GM18526 (cell line): ENCODE data around the gene IL3.

Source experiments
- POLR2A ChIP-seq: IDR thresholded peaks from 3 replicates; pipeline ENCODE4 v1.6.1; 2011; ENCODE audit not compliant: insufficient read length; ENCODE audit errors: extremely low read depth

IL3 gene

DNA sequence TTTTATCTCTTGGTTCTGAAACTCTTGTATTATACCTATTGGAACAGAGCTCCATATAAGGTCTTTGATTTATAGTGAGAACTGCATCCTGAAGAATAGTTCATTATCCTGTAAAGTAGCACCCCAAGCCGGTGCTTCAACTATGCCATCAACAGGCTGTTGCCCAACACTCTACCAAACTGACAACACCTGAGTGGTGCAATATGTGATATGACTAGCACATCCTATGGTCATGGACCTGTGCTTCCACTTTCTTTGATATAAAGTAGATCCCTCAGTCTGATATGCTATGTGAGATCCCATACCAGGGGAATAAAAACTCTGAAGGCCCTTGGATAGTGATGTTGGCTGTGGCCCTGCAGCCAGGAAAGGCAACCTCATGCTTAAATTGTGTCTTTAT lies 28.9 kb downstream of the IL3 start:
- TF ChIP-seq POLR2A, result no peak

DNA sequence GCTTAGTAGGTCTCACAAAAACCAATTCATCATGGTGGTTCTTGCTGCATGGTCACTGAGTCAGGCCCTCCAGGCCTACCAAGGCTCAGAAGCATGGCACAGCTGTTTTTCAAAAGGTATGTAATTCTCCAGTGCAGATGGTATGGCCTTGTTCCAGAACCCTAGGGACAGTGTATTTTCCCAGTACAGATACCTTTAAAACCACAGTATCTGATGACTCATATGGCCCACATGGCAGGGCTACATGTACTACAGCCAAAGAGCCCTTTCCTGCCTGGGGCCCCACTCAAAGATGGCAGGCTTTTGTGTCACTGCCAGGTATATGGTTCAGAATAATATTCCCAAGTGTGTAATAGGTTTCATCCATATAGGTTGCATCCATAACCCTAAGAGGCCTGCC lies 29.7 kb downstream of the IL3 start:
- TF ChIP-seq POLR2A, result no peak

DNA sequence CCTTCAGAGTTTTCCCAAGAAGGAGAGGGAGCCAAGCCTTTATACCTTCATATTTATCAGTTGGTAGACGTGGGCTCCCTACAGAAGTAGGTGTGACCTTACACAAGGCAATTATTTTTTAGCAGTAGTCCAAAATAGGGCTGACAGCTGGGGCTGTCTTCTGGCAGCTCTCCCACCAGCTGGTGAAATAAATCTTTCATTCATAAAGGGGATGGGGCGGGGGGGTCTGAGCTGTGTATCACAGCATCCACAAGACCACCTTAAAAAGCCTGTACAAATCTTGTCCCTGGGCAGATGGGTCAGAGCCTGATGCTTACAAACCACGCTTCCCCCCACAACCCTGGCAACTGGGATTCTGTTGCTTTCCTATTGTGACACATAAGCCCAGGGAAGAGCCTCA lies 32.8 kb downstream of the IL3 start:
- TF ChIP-seq POLR2A, result no peak

DNA sequence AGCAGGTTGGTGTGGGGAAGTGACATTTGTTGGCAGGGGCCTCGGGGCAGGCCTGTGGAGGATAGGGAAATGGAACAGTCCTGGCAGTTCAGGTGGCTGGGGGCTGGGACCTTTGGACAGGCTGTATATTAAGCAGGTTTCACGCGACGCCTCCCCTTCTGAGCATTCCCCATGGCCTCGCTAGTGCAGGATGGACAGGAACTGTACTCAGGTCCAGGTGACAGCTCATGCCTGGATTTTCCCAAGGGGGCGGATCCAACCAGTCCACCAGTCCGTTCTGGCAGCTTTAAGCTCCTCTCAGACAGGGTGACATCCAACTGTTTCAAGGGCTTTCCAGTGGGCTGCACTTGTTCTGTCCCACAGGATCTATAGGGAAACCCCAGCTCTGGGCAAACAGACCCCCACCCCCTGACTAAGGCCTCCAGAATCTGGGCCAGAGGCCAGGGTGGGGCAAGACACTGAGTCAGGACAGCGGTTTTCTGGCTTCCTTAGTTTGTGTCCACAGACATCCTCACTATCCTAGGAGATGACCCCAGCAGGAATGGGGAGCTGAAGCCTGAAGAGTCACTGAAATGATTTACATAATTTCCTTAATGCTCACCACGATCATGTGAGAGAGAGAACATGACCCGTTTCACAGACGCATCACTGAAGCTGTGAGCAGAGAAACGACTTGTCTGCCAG lies 34.1 kb downstream of the IL3 start:
- TF ChIP-seq POLR2A, result no peak

DNA sequence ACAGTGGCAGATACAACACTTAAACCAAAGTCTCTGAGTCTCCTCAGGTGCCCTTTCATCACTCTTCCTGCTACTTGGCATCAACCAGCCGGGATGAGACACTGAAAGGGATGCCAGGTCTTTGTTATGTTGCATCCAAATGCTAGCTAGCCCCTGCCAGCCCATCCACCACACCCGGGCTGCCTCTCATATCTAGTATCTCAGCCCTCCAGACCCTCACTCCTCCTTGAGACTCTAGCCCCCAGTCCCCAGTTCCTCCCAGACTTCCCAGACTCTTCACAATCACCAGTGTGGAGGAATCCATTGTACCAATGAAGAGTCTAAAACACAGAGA lies 34.6 kb downstream of the IL3 start:
- TF ChIP-seq POLR2A, result no peak

DNA sequence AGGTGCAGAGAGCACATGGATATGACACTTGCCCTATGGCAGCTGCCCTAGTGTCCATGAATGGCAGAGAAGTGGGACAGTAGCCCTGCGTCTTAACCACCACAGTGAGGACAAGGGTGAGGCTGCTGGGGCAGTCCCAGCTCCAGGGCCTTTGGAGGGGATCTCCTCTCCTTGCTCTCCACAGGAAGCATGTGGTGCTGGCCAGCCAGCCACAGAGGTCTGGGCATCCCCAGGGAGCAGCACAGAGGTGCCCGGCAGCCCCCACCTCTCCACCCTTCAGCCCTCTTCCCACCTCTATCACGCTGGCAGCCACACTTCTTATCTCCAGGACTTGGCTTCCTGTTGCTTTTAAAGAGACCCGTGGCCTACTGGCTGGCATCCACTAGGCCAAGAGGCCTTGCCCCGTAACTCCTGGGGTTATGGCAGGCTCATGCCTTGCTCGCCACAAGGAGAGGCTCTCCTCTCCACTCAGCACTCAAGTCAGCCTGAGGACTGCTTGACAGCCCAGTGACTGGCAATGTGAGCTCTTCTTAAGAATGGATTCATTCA lies 35.0 kb downstream of the IL3 start:
- TF ChIP-seq POLR2A, result no peak

DNA sequence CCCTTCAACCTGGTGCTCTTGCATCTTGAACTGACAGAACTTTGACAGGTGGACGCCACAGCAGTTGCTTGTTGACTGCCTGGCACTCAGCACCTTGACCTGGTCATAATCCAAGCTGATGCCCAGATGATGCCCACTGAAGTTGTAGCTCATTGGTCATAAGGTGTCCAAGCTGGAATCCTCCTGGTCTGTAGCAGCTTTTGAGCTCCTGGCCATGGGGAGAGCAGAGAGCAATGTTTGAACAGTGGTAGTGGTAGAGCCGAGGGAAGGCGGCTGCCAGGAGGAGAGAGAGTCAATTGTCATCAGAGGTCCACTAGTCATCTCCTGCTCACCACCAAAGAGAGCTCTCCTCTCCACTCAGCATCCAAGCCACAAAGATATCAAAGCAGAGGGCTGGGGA lies 36.4 kb downstream of the IL3 start:
- TF ChIP-seq POLR2A, result no peak

DNA sequence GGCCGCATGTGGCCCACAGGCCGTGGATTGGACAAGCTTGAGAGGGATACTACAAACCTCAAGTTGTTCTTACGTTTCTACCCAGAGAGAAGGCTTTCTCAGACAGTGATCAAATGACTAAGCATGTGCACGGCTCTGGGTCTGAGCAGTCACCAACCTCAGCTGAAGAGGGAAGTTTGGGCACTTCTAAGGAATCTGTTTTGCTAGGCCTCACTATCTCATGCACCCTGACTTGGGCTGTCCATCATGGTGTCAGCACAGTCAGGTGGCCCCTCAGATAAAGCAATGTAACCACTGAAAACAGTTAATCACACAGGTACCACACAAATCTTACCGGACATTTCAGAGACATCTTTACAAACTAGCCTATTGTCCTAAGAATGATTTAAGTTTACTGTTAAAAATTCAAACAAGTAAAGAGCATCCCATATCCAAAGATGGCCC lies 37.7 kb downstream of the IL3 start:
- no peak for TF ChIP-seq POLR2A

DNA sequence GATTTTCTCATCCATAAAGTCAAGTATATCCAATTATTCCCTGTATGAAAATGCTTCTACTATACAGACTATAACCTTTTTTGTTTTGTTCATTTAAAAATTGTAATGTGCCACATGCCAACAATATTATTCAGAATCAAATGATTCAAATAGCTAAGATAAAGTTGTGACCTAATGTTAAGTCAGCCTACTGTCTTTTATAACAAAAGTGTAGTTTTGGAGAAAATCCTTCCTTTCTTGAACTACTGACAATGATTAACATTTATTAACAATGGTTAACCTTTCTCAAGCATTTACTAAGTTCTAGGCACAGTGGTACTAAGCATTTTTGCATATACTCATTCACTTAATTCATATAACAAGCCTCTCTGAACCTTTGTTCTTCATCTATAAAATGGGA lies 38.2 kb downstream of the IL3 start:
- no peak for TF ChIP-seq POLR2A

DNA sequence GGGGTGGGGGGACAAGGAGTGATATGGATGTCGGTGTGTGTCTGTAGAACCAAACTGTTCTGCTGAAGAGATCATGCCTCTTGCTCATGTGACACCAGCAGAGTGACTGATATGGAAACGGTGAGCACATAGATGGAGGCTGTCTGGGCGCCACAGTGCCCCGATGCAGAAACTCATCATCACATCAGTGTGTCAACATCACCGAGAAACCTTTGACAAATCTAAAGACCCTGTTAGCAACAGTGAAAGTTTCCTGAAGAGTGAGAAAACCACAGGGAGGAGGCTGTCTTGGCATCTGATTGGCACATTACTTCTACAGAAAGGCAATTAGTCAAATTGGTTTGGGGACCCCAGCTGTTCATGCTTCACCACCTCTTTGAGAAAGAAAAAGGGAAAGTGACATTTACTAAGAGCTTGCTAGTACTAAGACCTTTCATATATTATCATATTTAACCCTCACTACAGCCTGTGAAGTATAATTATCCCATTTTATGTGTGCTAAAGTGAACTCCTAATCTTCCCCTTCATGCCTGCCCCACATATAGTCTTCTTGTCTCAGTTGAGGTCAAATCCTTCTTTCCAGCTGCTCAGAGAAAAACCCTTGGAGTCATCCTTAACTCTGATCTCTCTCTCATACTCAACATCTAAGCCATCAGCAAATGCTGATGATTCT lies 38.8 kb downstream of the IL3 start:
- no peak for TF ChIP-seq POLR2A

DNA sequence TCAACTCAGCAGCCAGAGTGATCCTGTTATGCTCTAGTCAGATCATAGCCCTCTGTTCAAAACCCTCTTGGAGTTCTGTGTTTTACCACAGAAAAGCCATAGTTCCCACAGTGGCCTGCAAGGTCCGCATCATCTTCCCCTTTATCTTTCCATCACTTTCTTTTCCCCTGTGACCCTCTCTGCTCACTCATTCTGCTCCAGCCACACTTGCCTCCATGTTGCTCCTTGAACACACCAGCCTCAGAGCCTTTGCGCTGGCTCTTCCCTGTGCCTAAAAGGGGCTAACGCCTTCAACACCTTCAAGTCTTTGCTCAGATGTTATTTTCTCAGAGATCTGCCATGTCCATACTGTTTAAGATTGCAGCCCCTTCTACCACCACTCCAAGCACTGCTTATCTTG lies 39.5 kb downstream of the IL3 start:
- no peak for TF ChIP-seq POLR2A

DNA sequence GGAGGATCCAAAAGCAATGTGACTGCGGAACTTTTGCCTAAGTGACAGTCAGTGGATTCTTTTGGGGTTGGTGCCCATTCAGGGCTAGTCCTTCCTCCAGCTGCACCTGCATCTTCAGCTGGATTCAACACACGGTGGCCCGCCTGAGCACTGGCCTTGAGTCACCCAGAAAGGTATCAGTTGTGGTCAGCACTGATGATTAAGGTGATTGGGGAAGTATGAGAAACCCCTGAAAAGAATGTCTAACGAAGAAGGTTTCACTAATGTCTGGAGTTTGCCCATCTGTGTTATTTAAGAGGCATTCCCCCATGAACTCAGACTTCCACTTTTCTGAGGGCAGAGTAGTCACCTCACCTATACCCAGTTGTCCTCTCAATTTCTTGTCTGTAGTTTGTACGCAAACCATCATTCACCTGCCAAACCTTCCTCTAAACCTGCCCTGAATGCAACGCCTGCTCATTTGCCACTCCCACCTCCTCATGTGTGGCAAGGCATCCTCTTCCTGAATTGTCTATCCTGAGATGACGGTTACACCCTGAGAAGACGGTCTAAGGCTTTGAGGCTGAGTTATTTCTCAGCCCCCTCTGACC lies 40.3 kb downstream of the IL3 start:
- no peak for TF ChIP-seq POLR2A

DNA sequence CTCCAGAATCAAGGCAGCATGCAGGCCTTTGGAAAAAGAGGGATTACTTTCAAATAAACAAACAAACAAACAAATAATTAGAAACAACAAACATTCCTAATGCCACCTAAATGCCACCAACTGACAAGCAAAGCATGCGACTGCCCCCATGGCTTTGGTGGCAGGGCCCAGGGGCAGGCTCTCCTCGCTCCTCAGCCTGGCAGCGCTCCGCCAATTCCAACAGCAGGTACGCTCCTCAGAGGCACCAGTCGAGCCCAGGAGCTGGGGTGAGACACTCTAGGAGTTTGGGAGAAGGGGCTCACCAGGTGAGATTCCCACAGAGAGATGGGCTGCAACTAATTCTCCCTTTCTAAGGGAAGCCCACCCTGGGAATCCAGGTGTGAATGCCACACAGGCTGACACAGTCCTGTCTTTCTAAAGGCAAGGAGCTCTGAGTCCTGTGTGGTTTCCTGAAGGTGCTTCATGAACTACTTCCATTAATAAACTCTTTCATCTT lies 41.0 kb downstream of the IL3 start:
- no peak for TF ChIP-seq POLR2A

DNA sequence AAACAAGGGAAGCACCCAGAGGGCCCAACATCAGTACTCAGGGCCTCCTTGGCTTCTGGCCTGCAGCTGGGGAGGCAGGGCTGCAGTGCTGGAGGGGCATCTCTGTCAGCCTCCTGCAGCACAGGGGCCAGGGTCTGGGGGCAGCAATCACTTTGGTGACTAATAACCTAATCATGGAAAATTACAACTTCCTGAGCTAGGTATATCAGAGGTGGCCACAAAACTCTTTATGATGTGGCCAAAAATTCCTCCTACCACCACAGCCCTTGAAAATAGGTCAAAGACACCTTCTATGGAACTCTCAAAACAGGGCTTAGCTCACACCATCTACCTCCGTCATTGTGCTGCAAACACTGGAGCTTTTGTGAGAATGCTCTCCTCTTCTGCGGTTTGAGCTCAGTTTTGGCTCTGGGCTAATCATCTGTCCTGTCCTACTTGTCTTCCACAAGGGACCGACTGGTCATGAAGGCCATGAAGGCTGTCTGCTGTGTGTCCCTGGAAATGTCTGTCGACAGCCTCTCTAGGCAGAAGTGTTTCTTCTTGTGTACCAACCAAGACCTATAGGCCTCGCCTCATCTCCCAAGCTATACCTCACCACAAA lies 41.7 kb downstream of the IL3 start:
- no peak for TF ChIP-seq POLR2A

DNA sequence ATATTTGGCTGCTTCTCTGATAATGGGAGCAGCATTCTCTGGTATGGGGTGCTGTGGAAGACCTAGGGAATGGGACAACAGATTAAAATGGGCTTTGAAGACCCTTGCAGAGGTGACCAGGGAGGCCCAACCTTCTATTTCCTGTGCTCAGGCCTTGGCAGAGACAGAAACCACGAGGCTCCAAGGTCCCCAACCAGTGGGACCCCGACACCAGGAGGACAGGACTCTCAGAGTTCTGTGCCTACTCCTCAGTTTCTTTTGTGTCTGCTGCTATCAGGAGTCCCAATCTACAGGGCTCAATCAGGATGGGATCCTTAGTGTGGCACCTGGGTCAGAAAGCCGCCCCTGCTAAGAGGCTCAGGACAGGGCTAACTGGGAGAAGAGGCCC lies 42.5 kb downstream of the IL3 start:
- no peak for TF ChIP-seq POLR2A
